ENCODE data around the gene SPATA19.

DNA sequence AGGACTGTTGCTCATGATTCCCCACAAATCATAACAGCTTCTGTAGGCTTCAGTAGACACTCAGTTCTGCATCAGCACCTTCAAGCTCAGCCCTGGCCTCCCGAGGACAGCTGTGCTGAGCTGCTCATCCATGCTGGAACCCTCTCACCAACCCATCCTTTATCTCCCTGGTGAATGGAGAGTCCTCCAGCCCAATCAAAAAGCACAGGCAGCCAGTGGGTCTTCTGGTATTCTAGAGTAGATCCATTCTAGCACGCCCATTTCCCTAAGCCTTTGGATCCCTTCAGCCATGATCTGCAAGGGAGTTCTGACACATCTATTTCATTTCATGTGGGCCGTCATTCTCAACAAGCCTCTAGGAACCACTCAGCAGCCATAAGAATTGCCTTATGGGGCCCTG lies 44.6 kb upstream of the SPATA19 start:
- no peak for TF ChIP-seq POLR2AphosphoS5 (IDR thresholded peaks at IDR 0.05; ENCODE audit: borderline replicate concordance, low read depth, low read length)
- TF ChIP-seq EZH2 (IDR thresholded peaks at IDR 0.05) = no peak
- no peak for TF ChIP-seq FOXP2 (optimal IDR thresholded peaks at IDR 0.05; ENCODE audit: control extremely low read depth, extremely low read length, insufficient read depth)

Data from SK-N-MC (cell line).